ENCODE data around the gene MED10. TPM values are rescaled to one million over a fixed set of nuclear protein-coding genes. Genes with fewer than 3 reads are reported as not detected.

MED10 gene
- total RNA-seq, 3 donors from 2014 or later (not counting 1 experiment from before 2014, with no cell fraction given): 64.4 to 68.5 (median 64.5) TPM

GRCh38 chr5:6398570-6399230 is 20.4 kb upstream of the MED10 start:
- no peak overlapping the region for H3K4me3 Mint-ChIP-seq

GRCh38 chr5:6397536-6398269 is 19.4 kb upstream of the MED10 start:
- 87% methylated on average over 15 of the region's 15 CpGs for WGBS (ENCODE audit: insufficient coverage)
- H3K27me3 Mint-ChIP-seq (ENCODE audit: low read depth in 2 of 2): peaks cover 18 to 43% of the 10 kb centered on the region in 2 donors
- H3K4me1 ChIP-seq (ENCODE audit: control insufficient read depth, insufficient read depth, low read length): no peaks in the 10 kb centered on the region
- no peak overlapping the region for H3K27ac ChIP-seq (ENCODE audit: low read length)
- H3K9me3 ChIP-seq (ENCODE audit: control insufficient read depth, insufficient read depth, low read length): no peaks in the 10 kb centered on the region
- DNase-seq (no peak), ATAC-seq (no peak)
- intact Hi-C loops (cut with micrococcal nuclease): no loop called here
- TF ChIP-seq, protein P1, sequence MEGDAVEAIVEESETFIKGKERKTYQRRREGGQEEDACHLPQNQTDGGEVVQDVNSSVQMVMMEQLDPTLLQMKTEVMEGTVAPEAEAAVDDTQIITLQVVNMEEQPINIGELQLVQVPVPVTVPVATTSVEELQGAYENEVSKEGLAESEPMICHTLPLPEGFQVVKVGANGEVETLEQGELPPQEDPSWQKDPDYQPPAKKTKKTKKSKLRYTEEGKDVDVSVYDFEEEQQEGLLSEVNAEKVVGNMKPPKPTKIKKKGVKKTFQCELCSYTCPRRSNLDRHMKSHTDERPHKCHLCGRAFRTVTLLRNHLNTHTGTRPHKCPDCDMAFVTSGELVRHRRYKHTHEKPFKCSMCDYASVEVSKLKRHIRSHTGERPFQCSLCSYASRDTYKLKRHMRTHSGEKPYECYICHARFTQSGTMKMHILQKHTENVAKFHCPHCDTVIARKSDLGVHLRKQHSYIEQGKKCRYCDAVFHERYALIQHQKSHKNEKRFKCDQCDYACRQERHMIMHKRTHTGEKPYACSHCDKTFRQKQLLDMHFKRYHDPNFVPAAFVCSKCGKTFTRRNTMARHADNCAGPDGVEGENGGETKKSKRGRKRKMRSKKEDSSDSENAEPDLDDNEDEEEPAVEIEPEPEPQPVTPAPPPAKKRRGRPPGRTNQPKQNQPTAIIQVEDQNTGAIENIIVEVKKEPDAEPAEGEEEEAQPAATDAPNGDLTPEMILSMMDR (IDR thresholded peaks at IDR 0.05): no peak
- no peak overlapping the region for H3K27ac Mint-ChIP-seq
- H3K4me1 Mint-ChIP-seq: no peaks in the 10 kb centered on the region
- H3K36me3 Mint-ChIP-seq: no peaks in the 10 kb centered on the region
- H3K4me3 Mint-ChIP-seq: no peak overlapping the region
- H3K9me3 Mint-ChIP-seq: no peaks in the 10 kb centered on the region
- H3K4me3 ChIP-seq (ENCODE audit: low read length): no peak overlapping the region
- no peaks in the 10 kb centered on the region for H3K36me3 ChIP-seq (ENCODE audit: control insufficient read depth, insufficient read depth, low read length)
- no peaks in the 10 kb centered on the region for H3K27me3 ChIP-seq (ENCODE audit: control insufficient read depth, insufficient read depth, low read length)

More at GRCh38 chr5:6398570-6399230, 20.4 kb upstream of the MED10 start:
- 88% methylated on average over 14 of the region's 14 CpGs for WGBS (ENCODE audit: insufficient coverage)
- Mint-ChIP-seq H3K27ac (no peak overlapping the region), H3K27me3 (ENCODE audit: low read depth in 2 of 2) (peaks cover 16 to 41% of the 10 kb centered on the region in 2 donors), H3K36me3 (no peaks in the 10 kb centered on the region), H3K9me3 (no peaks in the 10 kb centered on the region), H3K4me1 (no peaks in the 10 kb centered on the region)
- Histone ChIP-seq H3K27me3 (ENCODE audit: control insufficient read depth, insufficient read depth, low read length) (no peaks in the 10 kb centered on the region), H3K9me3 (ENCODE audit: control insufficient read depth, insufficient read depth, low read length) (no peaks in the 10 kb centered on the region), H3K36me3 (ENCODE audit: control insufficient read depth, insufficient read depth, low read length) (no peaks in the 10 kb centered on the region), H3K4me3 (ENCODE audit: low read length) (no peak overlapping the region), H3K27ac (ENCODE audit: low read length) (no peak overlapping the region), H3K4me1 (ENCODE audit: control insufficient read depth, insufficient read depth, low read length) (no peaks in the 10 kb centered on the region)
- ATAC-seq: no peak
- TF ChIP-seq, protein P1 (IDR thresholded peaks at IDR 0.05): no peak
- intact Hi-C loops (cut with micrococcal nuclease): no loop called here
- DNase-seq: no peak

GRCh38 chr5:6396836-6397535 is 18.6 kb upstream of the MED10 start:
- H3K36me3 Mint-ChIP-seq: no peaks in the 10 kb centered on the region
- no peak overlapping the region for H3K27ac Mint-ChIP-seq
- ATAC-seq (no peak), DNase-seq (no peak)
- H3K9me3 ChIP-seq (ENCODE audit: control insufficient read depth, insufficient read depth, low read length): no peaks in the 10 kb centered on the region
- no peaks in the 10 kb centered on the region for H3K4me1 Mint-ChIP-seq
- 91% methylated on average over 11 of the region's 11 CpGs for WGBS (ENCODE audit: insufficient coverage)
- intact Hi-C loops (cut with micrococcal nuclease): no loop called here
- no peak overlapping the region for H3K4me3 Mint-ChIP-seq
- TF ChIP-seq, protein P1 (IDR thresholded peaks at IDR 0.05): no peak
- no peak overlapping the region for H3K27ac ChIP-seq (ENCODE audit: low read length)
- H3K4me1 ChIP-seq (ENCODE audit: control insufficient read depth, insufficient read depth, low read length): no peaks in the 10 kb centered on the region
- no peaks in the 10 kb centered on the region for H3K36me3 ChIP-seq (ENCODE audit: control insufficient read depth, insufficient read depth, low read length)
- H3K9me3 Mint-ChIP-seq: no peaks in the 10 kb centered on the region
- H3K27me3 ChIP-seq (ENCODE audit: control insufficient read depth, insufficient read depth, low read length): no peaks in the 10 kb centered on the region
- H3K27me3 Mint-ChIP-seq (ENCODE audit: low read depth in 2 of 2): peaks cover 22 to 39% of the 10 kb centered on the region in 2 donors
- no peak overlapping the region for H3K4me3 ChIP-seq (ENCODE audit: low read length)

Data from natural killer cell (primary cell).